ENCODE results near the gene MAP4K4. TPM values are rescaled to one million over a fixed set of nuclear protein-coding genes. Genes with fewer than 3 reads are reported as not detected.

Gene MAP4K4
- total and polyA plus RNA-seq, 2 experiments from 2014 or later: 61.6 to 131 TPM

GRCh38 chr2:101899871-101900270 is 202.4 kb downstream of the MAP4K4 start:
- no peaks in the 10 kb centered on the region for H3K4me1 ChIP-seq (ENCODE audit: low read depth)
- H3K9me3 ChIP-seq (ENCODE audit: low read depth): no peaks in the 10 kb centered on the region
- no peaks in the 10 kb centered on the region for H3K36me3 ChIP-seq
- no peak for TF ChIP-seq CTCF (IDR thresholded peaks at IDR 0.05; ENCODE audit: low read depth, low read length)
- H3K4me3 ChIP-seq: no peak overlapping the region
- DNase-seq (ENCODE audit: low read depth in 1 of 2, low spot score in 1 of 2): no peak
- H3K27me3 ChIP-seq: no peaks in the 10 kb centered on the region
- H3K27ac ChIP-seq: no peak overlapping the region

- H3K9me3 ChIP-seq (ENCODE audit: low read depth): no peaks in the 10 kb centered on the region
- H3K4me3 ChIP-seq: no peak overlapping the region
- H3K27ac ChIP-seq: no peak overlapping the region
- H3K27me3 ChIP-seq: no peaks in the 10 kb centered on the region
- no peaks in the 10 kb centered on the region for H3K36me3 ChIP-seq
- no peaks in the 10 kb centered on the region for H3K4me1 ChIP-seq (ENCODE audit: low read depth)
- no peak for DNase-seq (ENCODE audit: low read depth in 1 of 2, low spot score in 1 of 2)
- no peak for TF ChIP-seq CTCF (IDR thresholded peaks at IDR 0.05; ENCODE audit: low read depth, low read length)
These were observed 202.9 kb downstream of the MAP4K4 start for GRCh38 chr2:101900375-101900774.

GRCh38 chr2:101901241-101901640 is 203.7 kb downstream of the MAP4K4 start:
- Histone ChIP-seq H3K36me3 (no peaks in the 10 kb centered on the region), H3K4me3 (no peak overlapping the region), H3K4me1 (ENCODE audit: low read depth) (no peaks in the 10 kb centered on the region), H3K9me3 (ENCODE audit: low read depth) (no peaks in the 10 kb centered on the region), H3K27ac (no peak overlapping the region), H3K27me3 (no peaks in the 10 kb centered on the region)
- TF ChIP-seq CTCF (IDR thresholded peaks at IDR 0.05; ENCODE audit: low read depth, low read length): no peak
- DNase-seq (ENCODE audit: low read depth in 1 of 2, low spot score in 1 of 2): no peak

GRCh38 chr2:101902169-101902568 is 204.7 kb downstream of the MAP4K4 start:
- H3K27ac ChIP-seq: no peak overlapping the region
- H3K4me1 ChIP-seq (ENCODE audit: low read depth): no peaks in the 10 kb centered on the region
- no peaks in the 10 kb centered on the region for H3K27me3 ChIP-seq
- H3K4me3 ChIP-seq: no peak overlapping the region
- no peak for DNase-seq (ENCODE audit: low read depth in 1 of 2, low spot score in 1 of 2)
- H3K9me3 ChIP-seq (ENCODE audit: low read depth): no peaks in the 10 kb centered on the region
- no peaks in the 10 kb centered on the region for H3K36me3 ChIP-seq
- TF ChIP-seq CTCF (IDR thresholded peaks at IDR 0.05; ENCODE audit: low read depth, low read length): no peak

GRCh38 chr2:101904916-101905315 is 207.4 kb downstream of the MAP4K4 start:
- H3K27me3 ChIP-seq: no peaks in the 10 kb centered on the region
- no peak for DNase-seq (ENCODE audit: low read depth in 1 of 2, low spot score in 1 of 2)
- H3K4me3 ChIP-seq: no peak overlapping the region

More at GRCh38 chr2:101904916-101905315, 207.4 kb downstream of the MAP4K4 start:
- H3K9me3 ChIP-seq (ENCODE audit: low read depth): no peaks in the 10 kb centered on the region
- H3K4me1 ChIP-seq (ENCODE audit: low read depth): no peaks in the 10 kb centered on the region
- no peaks in the 10 kb centered on the region for H3K36me3 ChIP-seq
- H3K27ac ChIP-seq: no peak overlapping the region
- no peak for TF ChIP-seq CTCF (IDR thresholded peaks at IDR 0.05; ENCODE audit: low read depth, low read length)
